ENCODE results near the gene TSC22D2.
"Not testable (repeated sequence)": the region's sequence is repeated elsewhere in the genome, so short reads cannot be mapped to it uniquely, and the experiment has no call there.

TSC22D2 gene

DNA sequence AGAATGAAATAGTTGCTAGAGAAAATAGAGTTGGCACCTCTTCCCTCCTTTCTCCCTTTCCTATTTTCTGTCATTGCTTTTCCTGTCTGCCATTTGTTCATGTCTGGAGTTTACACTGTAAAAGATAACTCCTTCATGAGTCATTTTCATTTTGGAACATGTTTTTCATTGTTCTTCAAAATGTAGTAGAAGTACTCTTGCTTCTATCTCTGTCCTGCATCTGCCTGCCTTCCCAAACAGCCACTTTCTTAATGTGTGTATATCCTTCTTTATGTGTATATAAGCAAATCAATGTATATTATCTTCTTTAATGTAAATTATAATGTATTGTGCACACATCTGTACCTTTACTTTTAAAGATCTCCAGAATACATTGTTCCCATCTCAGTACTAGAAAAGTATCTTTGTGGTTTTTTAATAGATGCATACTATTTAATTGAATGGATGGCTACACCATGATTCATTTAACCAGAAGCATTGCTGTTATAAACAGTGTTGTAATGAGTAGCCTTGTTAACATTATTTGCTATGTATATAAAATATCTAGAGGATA, 41.1 kb downstream of the TSC22D2 start:
- peak; percentile 82 for DNase-seq

- DNase-seq: peak; percentile 67
Measured at GRCh38 chr3:150450916-150451315, 42.8 kb downstream of the TSC22D2 start.

- peak; percentile 96 for DNase-seq
Measured at GRCh38 chr3:150451329-150452048, 43.4 kb downstream of the TSC22D2 start.

DNA sequence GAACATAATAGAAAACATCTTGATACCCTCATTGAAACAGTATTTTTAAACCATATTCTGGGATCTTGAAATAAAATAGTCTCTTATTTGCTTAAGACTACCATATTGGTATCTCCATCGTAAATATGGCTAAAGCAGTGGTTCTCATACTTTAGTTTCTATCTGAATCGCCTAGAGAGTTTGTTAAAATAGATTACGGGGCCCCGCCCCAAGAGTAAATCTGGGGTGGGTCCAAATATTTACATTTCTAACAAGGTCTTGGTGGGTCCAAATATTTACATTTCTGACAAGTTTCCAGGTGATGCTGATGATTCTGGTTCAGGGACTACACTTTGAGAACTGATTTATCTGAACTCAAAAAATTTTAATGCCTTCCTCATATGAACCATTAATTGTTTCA, 45.3 kb downstream of the TSC22D2 start:
- DNase-seq: no peak

- no peak for DNase-seq
Measured at GRCh38 chr3:150454085-150454484, 46.0 kb downstream of the TSC22D2 start.

DNA sequence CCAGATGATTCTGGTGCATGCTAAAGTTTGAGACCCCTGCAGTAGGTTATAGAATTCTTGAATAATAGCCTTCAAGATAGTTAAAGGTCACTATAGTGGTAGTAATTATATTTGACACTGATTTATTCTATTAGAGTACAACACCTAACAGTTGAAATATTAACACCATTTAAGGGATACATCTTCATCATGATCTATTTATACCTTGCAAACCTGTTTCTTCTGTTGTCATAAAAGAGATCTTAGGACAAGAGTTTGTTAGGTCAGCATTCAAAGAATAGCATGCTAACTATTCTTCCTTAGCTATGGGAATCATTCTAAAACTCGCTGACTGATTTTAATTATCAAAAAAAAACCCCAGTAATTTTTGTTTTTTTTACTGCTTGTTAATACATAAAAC, 46.5 kb downstream of the TSC22D2 start:
- DNase-seq: no peak

DNA sequence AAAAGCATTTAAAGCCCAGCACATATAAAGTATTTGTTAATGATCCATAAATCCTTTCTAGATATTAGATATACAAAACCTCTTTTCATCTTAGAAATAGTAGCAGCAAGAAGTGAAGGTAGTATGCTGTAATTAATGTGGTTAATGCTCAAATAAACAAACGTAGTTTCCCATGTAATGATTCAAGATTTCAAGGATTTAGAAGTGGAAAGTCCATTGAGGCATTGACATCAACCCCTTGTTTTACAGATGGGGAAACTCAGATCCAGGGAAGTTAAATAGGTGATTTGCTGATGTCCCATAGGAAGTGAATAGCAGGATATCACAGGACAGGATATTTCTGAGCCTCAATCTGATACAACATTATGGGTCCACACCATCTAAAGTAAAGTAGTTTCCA, 47.2 kb downstream of the TSC22D2 start:
- DNase-seq: no peak

DNA sequence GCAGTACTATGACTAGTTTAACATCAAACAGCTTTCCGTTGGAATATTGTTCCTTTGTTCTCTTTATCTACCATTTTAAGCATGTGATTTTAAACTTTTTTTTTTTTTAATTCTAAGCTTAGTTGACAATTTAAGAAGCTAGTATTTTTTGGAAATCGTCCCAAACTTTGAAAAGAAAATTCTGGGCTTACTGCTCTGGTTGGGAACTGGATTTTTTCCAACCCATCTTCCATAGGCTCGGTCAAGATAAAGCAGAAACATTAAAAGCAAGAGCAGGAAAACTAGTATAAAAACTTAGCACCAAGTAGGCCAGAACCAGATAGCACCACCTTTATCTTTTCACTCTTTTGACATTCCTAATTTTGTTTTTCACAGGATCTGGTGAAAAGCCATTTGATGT, 49.9 kb downstream of the TSC22D2 start:
- no peak for DNase-seq

DNA sequence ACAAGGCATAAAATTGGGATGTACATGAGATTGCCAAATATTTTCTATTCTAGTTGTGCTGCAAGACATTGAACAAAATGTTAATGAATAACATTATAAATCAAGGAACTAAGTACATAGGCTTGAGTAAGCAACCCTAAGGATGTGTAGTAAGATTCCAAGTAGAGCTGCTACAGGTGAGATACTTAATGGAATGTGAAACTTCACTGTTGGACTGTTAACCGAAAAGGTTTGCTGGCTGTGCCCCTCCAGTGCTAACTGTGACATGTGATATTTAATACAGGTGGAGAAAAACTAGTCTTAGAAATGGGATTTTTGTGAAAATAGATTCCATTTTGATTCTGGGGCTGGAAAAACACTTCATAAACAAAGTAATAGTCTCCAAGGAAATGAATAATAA, 52.4 kb downstream of the TSC22D2 start:
- no peak for DNase-seq

DNA sequence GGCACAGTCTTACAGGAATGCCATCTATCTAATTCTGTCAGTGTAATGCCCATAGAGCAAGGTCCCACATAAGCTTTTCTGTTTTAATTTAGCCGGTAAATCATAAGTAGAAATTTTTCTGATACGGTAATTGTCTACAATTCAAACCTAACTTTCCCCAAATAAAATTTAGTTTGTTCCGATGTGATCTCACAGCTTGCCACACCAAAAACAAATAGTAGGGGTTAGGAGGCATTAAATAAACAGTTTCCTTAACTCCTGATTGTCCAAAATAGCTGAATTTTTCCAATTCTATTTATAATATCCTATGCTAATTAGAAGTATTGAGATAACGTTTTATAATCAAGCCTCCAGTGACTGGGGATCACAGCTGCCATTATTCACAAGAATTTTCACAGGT, 53.3 kb downstream of the TSC22D2 start:
- no peak for DNase-seq

DNA sequence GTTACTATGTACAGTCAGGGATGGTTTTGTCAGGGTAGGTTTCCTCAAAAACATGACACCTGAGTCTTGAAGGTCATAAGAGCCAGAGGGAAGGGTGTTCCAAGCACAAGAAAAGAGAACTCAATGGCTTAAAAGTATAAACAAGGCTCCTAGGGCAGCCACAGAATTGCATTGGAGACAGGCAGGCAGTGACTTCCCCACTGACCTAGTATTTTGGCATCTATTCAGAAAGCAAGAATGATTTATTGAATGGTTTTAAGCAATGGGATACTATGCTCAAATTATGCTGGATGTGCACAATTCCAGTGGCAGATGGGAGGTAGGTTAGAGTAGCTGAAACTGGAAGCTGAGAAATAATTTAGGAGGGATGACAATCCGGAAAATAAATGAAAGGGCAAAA, 54.0 kb downstream of the TSC22D2 start:
- DNase-seq: no peak

- DNase-seq: no peak
Measured at GRCh38 chr3:150464684-150465083, 56.6 kb downstream of the TSC22D2 start.

GRCh38 chr3:150467381-150467780, 59.3 kb downstream of the TSC22D2 start:
- DNase-seq: no peak

- no peak for DNase-seq
Measured at GRCh38 chr3:150469031-150469930, 61.2 kb downstream of the TSC22D2 start.

- DNase-seq: no peak
Measured at GRCh38 chr3:150469931-150470740, 62.0 kb downstream of the TSC22D2 start.

DNA sequence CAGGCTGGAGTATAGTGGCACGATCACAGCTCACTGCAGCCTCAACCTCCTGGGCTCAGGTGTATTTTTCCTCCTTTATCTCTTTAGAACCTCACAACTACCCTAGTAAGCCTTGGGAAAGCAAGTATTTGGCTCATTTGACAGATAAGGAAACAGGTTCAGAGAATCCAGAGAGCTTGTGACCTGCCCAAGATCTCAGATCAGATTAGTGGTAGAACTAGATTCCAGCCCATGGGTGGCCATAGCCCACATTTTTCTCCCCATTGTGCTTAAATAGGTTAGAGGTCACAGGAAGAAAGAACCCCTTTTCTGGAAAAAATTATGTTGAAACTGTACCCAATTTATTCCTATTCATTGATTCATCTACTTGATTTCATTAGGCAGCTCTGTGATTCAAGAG, 64.3 kb downstream of the TSC22D2 start:
- DNase-seq: no peak

GRCh38 chr3:150473161-150473560, 65.1 kb downstream of the TSC22D2 start:
- DNase-seq: not testable (repeated sequence)

GRCh38 chr3:150479370-150479769, 71.3 kb downstream of the TSC22D2 start:
- no peak for DNase-seq

DNA sequence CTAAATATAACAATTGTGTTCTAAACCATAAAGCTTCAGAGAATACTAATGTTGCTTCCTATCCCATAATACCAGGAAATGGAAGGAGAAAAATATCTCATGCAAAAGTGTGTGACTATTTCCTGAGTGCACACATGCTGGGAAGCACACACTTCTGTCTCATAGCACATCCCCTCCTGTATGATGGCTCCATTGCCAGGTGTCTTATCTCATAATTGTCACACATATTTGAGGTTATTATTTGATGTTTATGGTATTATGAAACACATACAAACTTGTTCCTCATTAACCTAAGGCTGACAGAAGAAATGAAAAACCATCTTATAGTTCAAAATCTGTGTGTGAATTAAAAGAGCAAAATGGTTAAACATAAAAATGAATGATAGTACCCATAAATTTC, 72.8 kb downstream of the TSC22D2 start:
- no peak for DNase-seq

DNA sequence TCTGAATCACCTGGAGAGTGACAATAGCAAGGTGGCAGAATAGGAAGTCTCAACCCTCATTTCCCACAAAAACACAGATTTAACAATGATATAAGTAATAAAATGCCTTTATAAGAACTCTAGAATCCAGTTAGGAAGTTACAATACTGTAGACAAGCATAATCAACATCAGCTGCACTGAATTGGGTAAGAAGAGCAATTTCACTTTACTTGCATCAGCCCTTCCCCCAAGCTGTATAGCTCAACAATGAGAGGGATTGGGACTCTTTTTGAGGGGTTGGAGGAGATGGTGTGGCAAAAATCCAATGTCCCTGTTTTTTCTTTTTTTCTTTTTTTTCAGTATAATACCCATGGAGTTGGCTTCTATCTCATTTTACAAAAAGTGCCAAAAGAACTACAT, 75.1 kb downstream of the TSC22D2 start:
- DNase-seq: no peak

DNA sequence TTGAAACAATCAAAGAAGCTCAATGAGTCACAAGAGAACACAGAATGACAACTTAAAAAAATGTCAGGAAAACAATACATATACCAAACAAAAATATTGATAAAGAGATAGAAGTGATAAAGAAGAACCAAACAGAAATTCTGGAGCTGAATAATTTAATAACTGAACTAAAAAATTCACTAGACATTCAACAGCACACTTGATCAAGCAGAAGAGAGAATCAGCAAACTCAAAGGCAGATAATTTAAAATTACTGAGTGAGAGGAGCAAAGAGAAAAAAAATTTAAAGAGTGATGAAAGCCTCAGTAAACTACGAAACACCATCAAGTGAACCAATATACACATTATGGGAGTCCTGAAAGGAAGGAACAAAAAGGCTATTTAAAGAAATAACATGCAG, 76.3 kb downstream of the TSC22D2 start:
- DNase-seq: no peak

DNA sequence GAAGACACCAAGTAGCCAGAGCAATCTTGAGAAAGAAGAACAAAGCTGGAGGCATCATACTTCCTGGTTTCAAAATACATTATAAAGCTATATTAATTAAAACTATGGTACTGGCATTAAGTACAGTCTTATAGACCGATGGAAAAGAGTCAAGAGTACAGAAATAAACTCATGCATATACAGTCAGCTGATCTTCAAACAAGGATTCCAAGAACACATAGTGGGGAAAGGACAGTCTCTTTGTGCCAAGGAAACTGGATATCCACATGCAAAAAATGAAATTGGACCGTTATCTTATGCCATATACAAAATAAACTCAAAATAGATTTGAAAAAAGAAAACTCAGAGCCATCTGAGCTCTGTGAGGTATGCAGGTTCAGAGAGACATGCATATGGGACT, 80.8 kb downstream of the TSC22D2 start:
- no peak for DNase-seq
